Natural killer cell (primary cell): ENCODE measurements around the gene ATP8B2. TPM values are rescaled to one million over a fixed set of nuclear protein-coding genes. Genes with fewer than 3 reads are reported as not detected.

Experiments
- ATAC-seq, 3 donors: fragments of 150-1000 bp in 2 of 3; fragments of 200-7000 bp in 1 of 3; cut with Tn5 transposase; 1 replicate in 1 of 3; 2 replicates in 2 of 3; pipeline ENCODE4 v1.10.0; 2021; ENCODE audit warnings: mild to moderate bottlenecking in 2 of 3, moderate library complexity in 2 of 3
- DNase-seq, 2 donors: peaks; one replicate each; pipeline versions ENCODE4 v3.0.0 to v3.0.0-alpha.2; 2013 to 2021; ENCODE audit warnings: mixed read lengths in 1 of 2
- H3K27ac ChIP-seq: one replicate; pipeline ENCODE4 v1.5.1; 2013; ENCODE audit warnings: mild to moderate bottlenecking, low read length
- H3K27me3 ChIP-seq: one replicate; pipeline ENCODE4 v1.6.1; 2013; ENCODE audit warnings: low read length; ENCODE audit not compliant: control insufficient read depth, insufficient read depth
- H3K36me3 ChIP-seq: one replicate; pipeline ENCODE4 v1.6.1; 2013; ENCODE audit warnings: low read length; ENCODE audit not compliant: control insufficient read depth, insufficient read depth
- H3K4me1 ChIP-seq: one replicate; pipeline ENCODE4 v1.6.1; 2013; ENCODE audit warnings: low read length; ENCODE audit not compliant: control insufficient read depth, insufficient read depth
- H3K4me3 ChIP-seq: one replicate; pipeline ENCODE4 v1.5.1; 2013; ENCODE audit warnings: low read length
- H3K9me3 ChIP-seq: one replicate; pipeline ENCODE4 v1.6.1; 2013; ENCODE audit warnings: low read length; ENCODE audit not compliant: control insufficient read depth, insufficient read depth
- H3K27ac Mint-ChIP-seq, 2 donors: one replicate each; pipeline ENCODE4 v1.8.0; 2022; ENCODE audit warnings: mild to moderate bottlenecking in 2 of 2, mixed read lengths in 2 of 2, moderate library complexity in 1 of 2
- H3K27me3 Mint-ChIP-seq, 2 donors: one replicate each; pipeline ENCODE4 v1.8.0; 2022; ENCODE audit warnings: low read depth in 2 of 2, mixed read lengths in 2 of 2
- H3K36me3 Mint-ChIP-seq: one replicate; pipeline ENCODE4 v1.8.0; 2022; ENCODE audit warnings: mixed read lengths
- H3K4me1 Mint-ChIP-seq, 2 donors: one replicate each; pipeline ENCODE4 v1.8.0; 2022; ENCODE audit warnings: mixed read lengths in 2 of 2
- H3K4me3 Mint-ChIP-seq: one replicate; pipeline ENCODE4 v1.8.0; 2022; ENCODE audit warnings: mild to moderate bottlenecking, moderate library complexity, mixed read lengths
- H3K9me3 Mint-ChIP-seq, 2 donors: one replicate each; pipeline ENCODE4 v1.8.0; 2022; ENCODE audit warnings: mixed read lengths in 2 of 2
- CTCF ChIP-seq: fragments of 200-600 bp; IDR thresholded peaks from one replicate; pipeline ENCODE4 v1.8.0; 2022; ENCODE audit warnings: antibody characterized with exemption
- WGBS: methylation state at CpG from one replicate; pipeline ENCODE4 v1.1.7; 2013; ENCODE audit warnings: missing lambda C conversion rate; ENCODE audit not compliant: insufficient coverage; 5-methylcytosine and 5-hydroxymethylcytosine counted together
- intact Hi-C: fragments of 100-400 bp; cut with micrococcal nuclease; formaldehyde crosslinking; loops from one replicate; pipeline ENCODE4 v1.14.2; 2022
- total RNA-seq, 4 donors: library from RNA; stranded (reverse); fragments of 120-200 nt in 1 of 4; gene quantifications; one replicate each; pipeline versions ENCODE4 v1.2.3 to v1.2.4, GENCODE V29; 2013 to 2022

ATP8B2 gene
- total RNA-seq, 3 donors from 2014 or later (not counting 1 experiment from before 2014, with no cell fraction given): 47.8 to 67.5 (median 59.3) TPM

GRCh38 chr1:154352581-154353459, 27.5 kb downstream of the ATP8B2 start:
- Mint-ChIP-seq H3K36me3 (peaks cover 5% of the 10 kb centered on the region), H3K27ac (peak overlapping the region in 1 of 2 donors; percentile 71), H3K4me3 (peak overlapping the region; percentile 91), H3K27me3 (peaks cover 22 to 24% of the 10 kb centered on the region in 2 donors), H3K4me1 (peaks cover 20 to 31% of the 10 kb centered on the region in 2 donors), H3K9me3 (no peaks in the 10 kb centered on the region)
- no peak for TF ChIP-seq CTCF
- Histone ChIP-seq H3K4me1 (peaks cover 21% of the 10 kb centered on the region), H3K4me3 (peak overlapping the region; percentile 40), H3K36me3 (peaks cover 10% of the 10 kb centered on the region), H3K9me3 (no peaks in the 10 kb centered on the region), H3K27ac (no peak overlapping the region), H3K27me3 (peaks cover 12% of the 10 kb centered on the region)
- peak in 1 of 2 donors; percentile 75 for DNase-seq
- ATAC-seq: peak; percentile 60 to 68 (median 65)
- intact Hi-C loops: no loop called here
- 2% methylated on average over 41 of the region's 41 CpGs for WGBS

GRCh38 chr1:154353460-154353904, 28.2 kb downstream of the ATP8B2 start:
- H3K9me3 Mint-ChIP-seq: no peaks in the 10 kb centered on the region
- no peak for TF ChIP-seq CTCF
- intact Hi-C loops: no loop called here
- Histone ChIP-seq H3K4me3 (no peak overlapping the region), H3K9me3 (no peaks in the 10 kb centered on the region), H3K27ac (no peak overlapping the region), H3K4me1 (peaks cover 21% of the 10 kb centered on the region), H3K36me3 (peaks cover 4% of the 10 kb centered on the region), H3K27me3 (peaks cover 12% of the 10 kb centered on the region)
- ATAC-seq (peak; percentile 47 to 75 (median 70)), DNase-seq (peak in 1 of 2 donors; percentile 65)
- H3K27me3 Mint-ChIP-seq: peaks cover 22 to 24% of the 10 kb centered on the region in 2 donors
- peak overlapping the region; percentile 91 for H3K4me3 Mint-ChIP-seq
- peak overlapping the region in 1 of 2 donors; percentile 71 for H3K27ac Mint-ChIP-seq
- WGBS: 3% methylated on average over 1 of the region's 1 CpG
- peaks cover 20 to 26% of the 10 kb centered on the region in 2 donors for H3K4me1 Mint-ChIP-seq
- H3K36me3 Mint-ChIP-seq: no peaks in the 10 kb centered on the region

- no peaks in the 10 kb centered on the region for H3K9me3 ChIP-seq
- H3K27ac ChIP-seq: no peak overlapping the region
- Mint-ChIP-seq H3K27me3 (peaks cover 22 to 24% of the 10 kb centered on the region in 2 donors), H3K36me3 (no peaks in the 10 kb centered on the region), H3K27ac (peak overlapping the region in 1 of 2 donors; percentile 71), H3K9me3 (no peaks in the 10 kb centered on the region), H3K4me1 (peaks cover 20 to 26% of the 10 kb centered on the region in 2 donors), H3K4me3 (peak overlapping the region; percentile 91)
- H3K27me3 ChIP-seq: peaks cover 12% of the 10 kb centered on the region
- 76% methylated on average over 5 of the region's 5 CpGs for WGBS
- ATAC-seq (no peak), DNase-seq (no peak)
- intact Hi-C loops: no loop called here
- TF ChIP-seq CTCF: no peak
- H3K36me3 ChIP-seq: peaks cover 1% of the 10 kb centered on the region
- peaks cover 21% of the 10 kb centered on the region for H3K4me1 ChIP-seq
- no peak overlapping the region for H3K4me3 ChIP-seq
Observed at GRCh38 chr1:154353966-154354365, 28.6 kb downstream of the ATP8B2 start.
